Measurements from ENCODE around the gene WDR36. TPM values are rescaled to one million over a fixed set of nuclear protein-coding genes. Genes with fewer than 3 reads are reported as not detected.

The WDR36 gene
- total and polyA plus RNA-seq, 2 of the 13 experiments (the other 11 are each of a cell fraction or from before 2014, with no cell fraction given), result 18.2 to 40.6 TPM

- TF ChIP-seq RARA (CRISPR knock-in tag; IDR thresholded peaks at IDR 0.05) (no peak), ZNF879 (CRISPR knock-in tag; IDR thresholded peaks at IDR 0.05) (no peak), GPN1 (CRISPR knock-in tag; IDR thresholded peaks at IDR 0.05; ENCODE audit: borderline replicate concordance) (no peak), TAF15 (IDR thresholded peaks at IDR 0.05; ENCODE audit: low read depth, low read length, poor library complexity, severe bottlenecking) (no peak), IKZF5 (CRISPR knock-in tag; IDR thresholded peaks at IDR 0.05) (no peak), KAT8 (CRISPR knock-in tag; IDR thresholded peaks at IDR 0.05) (no peak)
- TF ChIP-seq, protein P1, sequence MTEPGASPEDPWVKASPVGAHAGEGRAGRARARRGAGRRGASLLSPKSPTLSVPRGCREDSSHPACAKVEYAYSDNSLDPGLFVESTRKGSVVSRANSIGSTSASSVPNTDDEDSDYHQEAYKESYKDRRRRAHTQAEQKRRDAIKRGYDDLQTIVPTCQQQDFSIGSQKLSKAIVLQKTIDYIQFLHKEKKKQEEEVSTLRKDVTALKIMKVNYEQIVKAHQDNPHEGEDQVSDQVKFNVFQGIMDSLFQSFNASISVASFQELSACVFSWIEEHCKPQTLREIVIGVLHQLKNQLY (CRISPR knock-in tag; IDR thresholded peaks at IDR 0.05), result no peak
Observed at GRCh38 chr5:111163000-111163399, 70.9 kb downstream of the WDR36 start.

DNA sequence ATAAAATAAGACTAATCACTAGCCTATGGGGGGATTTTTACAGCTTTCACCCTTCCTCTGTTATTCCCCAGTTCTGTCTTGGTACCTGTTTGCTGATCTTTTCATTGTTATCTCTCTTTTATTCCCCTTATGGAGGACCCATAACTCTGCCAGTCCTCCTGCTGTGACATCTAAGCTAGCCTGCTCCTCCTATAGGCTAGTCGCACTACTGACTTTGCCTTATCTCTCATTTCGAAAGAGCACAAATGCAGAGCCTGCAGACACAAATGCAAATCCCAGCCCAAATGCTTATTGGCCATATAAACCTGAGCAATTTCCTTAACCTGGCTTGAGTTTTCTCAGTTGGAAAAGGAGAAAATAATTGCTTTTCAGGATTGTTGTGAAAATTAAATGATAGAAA lies 72.9 kb downstream of the WDR36 start:
- Histone ChIP-seq H3K36me3 (replicated peaks in 1 of 2; ENCODE audit: control insufficient read depth in 1 of 2, insufficient read depth in 2 of 2, low read length in 2 of 2) (no peaks in the 10 kb centered on the region), H3K27ac (ENCODE audit: extremely low read length, insufficient read depth, low read length) (no peak overlapping the region), H3K9me3 (ENCODE audit: low read length) (no peaks in the 10 kb centered on the region), H3K4me3 (replicated peaks in 1 of 3; ENCODE audit: insufficient read depth in 1 of 3, low read depth in 2 of 3, low read length in 3 of 3) (no peak overlapping the region), H4K20me1 (ENCODE audit: insufficient read depth, low read length) (no peaks in the 10 kb centered on the region), H2AFZ (ENCODE audit: low read length) (no peak overlapping the region), H3K4me2 (ENCODE audit: low read depth, low read length) (no peak overlapping the region), H3K27me3 (ENCODE audit: control insufficient read depth in 1 of 2, insufficient read depth in 2 of 2, low read length in 2 of 2) (no peaks in the 10 kb centered on the region), H3K4me1 (ENCODE audit: insufficient read depth, low read length) (no peaks in the 10 kb centered on the region), H3K79me2 (ENCODE audit: insufficient read depth, low read length) (no peaks in the 10 kb centered on the region), H3K9ac (ENCODE audit: insufficient read depth, low read depth, low read length) (no peak overlapping the region)
- POLR2A ChIA-PET, result no interaction called here
- ATAC-seq (no peak), FAIRE-seq (no peak), DNase-seq (ENCODE audit: low spot score) (no peak)
- no peak for TF ChIP-seq NFYB (CRISPR knock-in tag; IDR thresholded peaks at IDR 0.05)
- TF ChIP-seq ESRRA (CRISPR knock-in tag; IDR thresholded peaks at IDR 0.05; ENCODE audit: low read depth), result no peak
- TF ChIP-seq ZNF574 (CRISPR knock-in tag; IDR thresholded peaks at IDR 0.05), result no peak
- TF ChIP-seq HMG20B (CRISPR knock-in tag; conservative IDR thresholded peaks at IDR 0.05), result no peak
- no TSS peak for BruUV-seq (replicated peaks)
- intact Hi-C loops (cut with micrococcal nuclease; ENCODE audit: unreplicated experiment) (no loop called here), in situ Hi-C loops (cut with HindIII; ENCODE audit: extremely low pct_ligation_motif_present, low pct_unique_long_range_greater_than_20kb) (loop anchor here (25.0 kb wide), 1 partner anchor 322 kb away; no protein-coding TSS in a partner anchor)
- WGBS (ENCODE audit: low lambda C conversion rate), result 5% methylated on average over 2 of the region's 2 CpGs
- CTCF ChIA-PET (ENCODE audit: low intra/inter-chr PET ratio, low total read pairs), result no interaction called here

More at GRCh38 chr5:111163000-111163399, 70.9 kb downstream of the WDR36 start:
- no peak for ATAC-seq
- Histone ChIP-seq H3K27ac (ENCODE audit: extremely low read length, insufficient read depth, low read length) (no peak overlapping the region), H3K4me3 (replicated peaks in 1 of 3; ENCODE audit: insufficient read depth in 1 of 3, low read depth in 2 of 3, low read length in 3 of 3) (no peak overlapping the region), H3K9ac (ENCODE audit: insufficient read depth, low read depth, low read length) (no peak overlapping the region), H3K4me1 (ENCODE audit: insufficient read depth, low read length) (no peaks in the 10 kb centered on the region), H4K20me1 (ENCODE audit: insufficient read depth, low read length) (no peaks in the 10 kb centered on the region), H3K36me3 (replicated peaks in 1 of 2; ENCODE audit: control insufficient read depth in 1 of 2, insufficient read depth in 2 of 2, low read length in 2 of 2) (no peaks in the 10 kb centered on the region), H3K4me2 (ENCODE audit: low read depth, low read length) (no peak overlapping the region), H3K27me3 (ENCODE audit: control insufficient read depth in 1 of 2, insufficient read depth in 2 of 2, low read length in 2 of 2) (no peaks in the 10 kb centered on the region), H3K9me3 (ENCODE audit: low read length) (no peaks in the 10 kb centered on the region), H3K79me2 (ENCODE audit: insufficient read depth, low read length) (no peaks in the 10 kb centered on the region), H2AFZ (ENCODE audit: low read length) (no peak overlapping the region)
- no TSS peak for BruUV-seq (replicated peaks)
- POLR2A ChIA-PET, result no interaction called here
- no peak for DNase-seq (ENCODE audit: low spot score)
- WGBS (ENCODE audit: low lambda C conversion rate), result 0% methylated on average over 1 of the region's 1 CpG
- CTCF ChIA-PET (ENCODE audit: low intra/inter-chr PET ratio, low total read pairs), result no interaction called here
- in situ Hi-C loops (cut with HindIII; ENCODE audit: extremely low pct_ligation_motif_present, low pct_unique_long_range_greater_than_20kb) (loop anchor here (25.0 kb wide), 1 partner anchor 324 kb away; no protein-coding TSS in a partner anchor), intact Hi-C loops (cut with micrococcal nuclease; ENCODE audit: unreplicated experiment) (no loop called here)
- no peak for FAIRE-seq
